HepG2 (cell line): ENCODE data around the gene ADARB2. TPM values are rescaled to one million over a fixed set of nuclear protein-coding genes. Genes with fewer than 3 reads are reported as not detected.

Source experiments
- ATAC-seq: fragments of 200-7000 bp; cut with Tn5 transposase; 3 replicates; pipeline ENCODE4 v1.9.1; 2020; ENCODE audit warnings: mild to moderate bottlenecking, moderate library complexity
- BruUV-seq: library from RNA; stranded (reverse); fragments of 400-500 nt; replicated peaks from 2 replicates; lab custom pipeline; 2021; lab: Mats Ljungman, UMichigan
- CTCF ChIA-PET: fragments of 300-600 bp; formaldehyde crosslinking; extraction: SDS; loops from one replicate; lab custom pipeline; 2021; ENCODE audit warnings: low total read pairs, inconsistent platforms, low intra/inter-chr PET ratio; lab: Yijun Ruan, JAX
- POLR2A ChIA-PET: fragments of 350-600 bp; sonication (Branson Sonifier 250); formaldehyde crosslinking; loops from one replicate; lab custom pipeline; 2020; ENCODE audit warnings: antibody characterized with exemption, inconsistent platforms; lab: Yijun Ruan, JAX
- DNase-seq: peaks from one replicate; pipeline ENCODE4 v3.0.0-alpha.2; 2015; ENCODE audit warnings: low spot score
- FAIRE-seq: peaks from 3 replicates; lab custom pipeline; 2011; peaks lifted over from hg19 to GRCh38; lab: Jason Lieb, UNC
- H2AFZ ChIP-seq: one replicate; pipeline ENCODE4 v1.6.1; 2011; ENCODE audit warnings: low read length, inconsistent platforms
- H3K27ac ChIP-seq: fragments of 300-600 bp; 3 replicates; pipeline ENCODE4 v1.8.0; 2011; ENCODE audit warnings: mixed run types, mild to moderate bottlenecking, mixed read lengths, low read length, inconsistent platforms; ENCODE audit not compliant: insufficient read depth; ENCODE audit errors: extremely low read length
- H3K27me3 ChIP-seq, 2 experiments: fragments of 200-600 bp in 1 of 2; 2 replicates in 1 of 2; 3 replicates in 1 of 2; pipeline versions ENCODE4 v1.6.0 to v1.8.0; 2011; ENCODE audit warnings: low read length in 2 of 2, mild to moderate bottlenecking in 2 of 2, moderate library complexity in 2 of 2, inconsistent platforms in 1 of 2; ENCODE audit not compliant: insufficient read depth in 2 of 2, control insufficient read depth in 1 of 2
- H3K36me3 ChIP-seq, 2 experiments: fragments of 200-600 bp in 1 of 2; replicated peaks in 1 of 2; 2 replicates in 1 of 2; 3 replicates in 1 of 2; pipeline versions ENCODE4 v1.5.1 to v1.8.0; 2011; ENCODE audit warnings: low read length in 2 of 2, inconsistent platforms in 1 of 2; ENCODE audit not compliant: insufficient read depth in 2 of 2, control insufficient read depth in 1 of 2
- H3K4me1 ChIP-seq: 2 replicates; pipeline ENCODE4 v1.5.1; 2012; ENCODE audit warnings: low read length, inconsistent platforms; ENCODE audit not compliant: insufficient read depth
- H3K4me2 ChIP-seq: 2 replicates; pipeline ENCODE4 v1.6.0; 2011; ENCODE audit warnings: low read depth, low read length, inconsistent platforms
- H3K4me3 ChIP-seq, 3 experiments: fragments of 200-600 bp in 1 of 3; sonication (generic), shearing (Covaris generic) in 1 of 3; replicated peaks in 1 of 3; 2 replicates each; pipeline ENCODE4 v1.5.1; 2011 to 2016; ENCODE audit warnings: low read length in 3 of 3, inconsistent platforms in 2 of 3, low read depth in 2 of 3, mild to moderate bottlenecking in 2 of 3, control low read depth in 1 of 3, mixed read lengths in 1 of 3; ENCODE audit not compliant: insufficient read depth in 1 of 3
- H3K79me2 ChIP-seq: one replicate; pipeline ENCODE4 v1.6.1; 2011; ENCODE audit warnings: low read length, inconsistent platforms; ENCODE audit not compliant: insufficient read depth
- H3K9ac ChIP-seq: 2 replicates; pipeline ENCODE4 v1.6.0; 2011; ENCODE audit warnings: mild to moderate bottlenecking, low read depth, low read length, inconsistent platforms; ENCODE audit not compliant: insufficient read depth
- H3K9me3 ChIP-seq: 2 replicates; pipeline ENCODE4 v1.5.1; 2012; ENCODE audit warnings: mild to moderate bottlenecking, low read length
- H4K20me1 ChIP-seq: 2 replicates; pipeline ENCODE4 v1.6.0; 2011; ENCODE audit warnings: inconsistent platforms, mild to moderate bottlenecking, low read length, moderate library complexity; ENCODE audit not compliant: insufficient read depth
- CHCHD3 ChIP-seq: sonication (generic); formaldehyde crosslinking; IDR thresholded peaks from 2 replicates; pipeline ENCODE4 v1.8.0; 2022; ENCODE audit warnings: mild to moderate bottlenecking, missing genetic modification reagents, moderate library complexity
- TAF15 ChIP-seq: fragments of 200-400 bp; formaldehyde crosslinking; IDR thresholded peaks from one replicate; pipeline ENCODE4 v1.6.1; 2018; ENCODE audit warnings: mild to moderate bottlenecking, low read depth, low read length; ENCODE audit not compliant: poor library complexity, severe bottlenecking
- ZC3H13 ChIP-seq: sonication (generic); formaldehyde crosslinking; IDR thresholded peaks from 2 replicates; pipeline ENCODE4 v1.8.1; 2023; ENCODE audit warnings: mild to moderate bottlenecking, missing genetic modification reagents, moderate library complexity
- ZNF414 ChIP-seq: sonication (generic); formaldehyde crosslinking; IDR thresholded peaks from 2 replicates; pipeline ENCODE4 v1.5.0; 2020; ENCODE audit warnings: missing genetic modification reagents
- ZNF646 ChIP-seq: sonication (generic); formaldehyde crosslinking; IDR thresholded peaks from 2 replicates; pipeline ENCODE4 v1.9.0; 2021; ENCODE audit warnings: mild to moderate bottlenecking, missing genetic modification reagents
- WGBS: methylation state at CpG from one replicate; pipeline ENCODE4 v1.1.6; 2017; ENCODE audit warnings: low lambda C conversion rate; 5-methylcytosine and 5-hydroxymethylcytosine counted together
- in situ Hi-C: cut with HindIII; loops from 2 replicates; pipeline ENCODE4 v1.10.0; 2017; ENCODE audit warnings: low pct_unique_long_range_greater_than_20kb; ENCODE audit not compliant: extremely low pct_ligation_motif_present
- intact Hi-C: fragments of 100-400 bp; cut with micrococcal nuclease; formaldehyde crosslinking; loops from one replicate; pipeline ENCODE4 v1.10.0; 2022; ENCODE audit not compliant: unreplicated experiment
- polyA plus RNA-seq, 8 experiments: library from polyadenylated mRNA; depleted of rRNA in 3 of 8; stranded (reverse) in 7 of 8; unstranded in 1 of 8; fragments of >200 nt; fragmentation: Illumina TruSeq in 4 of 8; extraction: Trizol in 4 of 8; gene quantifications; 2 replicates each; pipeline versions ENCODE4 v1.2.1 to v1.2.3, GENCODE V29; 2011 to 2016; ENCODE audit warnings: low read depth in 4 of 8, missing spikeins in 1 of 8, mixed read lengths in 1 of 8; ENCODE audit not compliant: insufficient read depth in 1 of 8
- total RNA-seq, 5 experiments: library from RNA; depleted of rRNA; stranded (reverse); fragments of >200 nt; fragmentation: Illumina TruSeq; extraction: Trizol; gene quantifications; 2 replicates each; pipeline ENCODE4 v1.2.3, GENCODE V29; 2016; ENCODE audit warnings: low read depth in 1 of 5

ADARB2 gene
- total and polyA plus RNA-seq, 2 of the 13 experiments (the other 11 are each of a cell fraction or from before 2014, with no cell fraction given) = not detected

- TF ChIP-seq ZNF646 (CRISPR knock-in tag) (no peak), ZNF414 (no peak), CHCHD3 (CRISPR knock-in tag) (no peak)
Measured at GRCh38 chr10:1454951-1455350, 282.4 kb downstream of the ADARB2 start (continued).

GRCh38 chr10:1454428-1454827, 282.9 kb downstream of the ADARB2 start:
- Histone ChIP-seq H3K4me2 (no peak overlapping the region), H3K27ac (no peak overlapping the region), H3K79me2 (no peaks in the 10 kb centered on the region), H3K36me3 (no peaks in the 10 kb centered on the region)
- 12% methylated on average over 6 of the region's 6 CpGs for WGBS
- DNase-seq = no peak
- in situ Hi-C loops = no loop called here
- no peak for TF ChIP-seq ZC3H13 (CRISPR knock-in tag)
- TF ChIP-seq TAF15 = no peak
- TF ChIP-seq, all 625 proteins: peak for 0
- Histone ChIP-seq H4K20me1 (no peaks in the 10 kb centered on the region), H2AFZ (no peak overlapping the region), H3K9me3 (no peaks in the 10 kb centered on the region), H3K9ac (no peak overlapping the region), H3K4me1 (no peaks in the 10 kb centered on the region), H3K4me3 (no peak overlapping the region), H3K27me3 (peaks cover 0 to 11% of the 10 kb centered on the region in 2 experiments; a peak in 3 of 5 replicates)
- ChIA-PET POLR2A (no interaction called here), CTCF (no interaction called here)
- ATAC-seq = no peak
- no peak for FAIRE-seq
- intact Hi-C loops = no loop called here
- no TSS peak for BruUV-seq
